Calu3 (cell line): Measurements from ENCODE around the gene MZB1. TPM values are rescaled to one million over a fixed set of nuclear protein-coding genes. Genes with fewer than 3 reads are reported as not detected.
A peak's percentile ranks its signal among the peaks of the same experiment; 100 is the strongest.

ENCODE experiments used
- BruUV-seq: library from RNA; stranded (reverse); fragments of 400-500 nt; replicated peaks from 2 replicates; lab custom pipeline; 2021; lab: Mats Ljungman, UMichigan
- CTCF ChIA-PET: fragments of 300-600 bp; sonication (Branson Sonifier 250); formaldehyde crosslinking; loops from one replicate; lab custom pipeline; 2022; ENCODE audit warnings: antibody characterized with exemption; lab: Charles Lee
- DNase-seq: peaks from one replicate; pipeline ENCODE4 v3.0.0; 2022
- H3K27ac Mint-ChIP-seq: one replicate; pipeline ENCODE4 v1.8.0; 2022; ENCODE audit warnings: mixed read lengths; ENCODE audit not compliant: unreplicated experiment
- H3K27me3 Mint-ChIP-seq: one replicate; pipeline ENCODE4 v1.8.0; 2022; ENCODE audit warnings: mixed read lengths; ENCODE audit not compliant: unreplicated experiment
- H3K36me3 Mint-ChIP-seq: one replicate; pipeline ENCODE4 v1.8.0; 2022; ENCODE audit warnings: mild to moderate bottlenecking, moderate library complexity, mixed read lengths; ENCODE audit not compliant: insufficient read depth, unreplicated experiment
- H3K4me1 Mint-ChIP-seq: one replicate; pipeline ENCODE4 v1.8.0; 2022; ENCODE audit warnings: mild to moderate bottlenecking, low read depth, mixed read lengths; ENCODE audit not compliant: unreplicated experiment
- H3K4me3 Mint-ChIP-seq: one replicate; pipeline ENCODE4 v1.8.0; 2022; ENCODE audit warnings: mild to moderate bottlenecking, low read depth, moderate library complexity, mixed read lengths; ENCODE audit not compliant: unreplicated experiment
- H3K9me3 Mint-ChIP-seq: one replicate; pipeline ENCODE4 v1.8.0; 2022; ENCODE audit warnings: low read depth, mixed read lengths; ENCODE audit not compliant: unreplicated experiment
- intact Hi-C: fragments of 100-400 bp; cut with micrococcal nuclease; formaldehyde crosslinking; loops from one replicate; pipeline ENCODE4 v1.10.0; 2022; ENCODE audit not compliant: unreplicated experiment
- total RNA-seq: library from RNA; stranded (reverse); gene quantifications from 2 replicates; pipeline ENCODE4 v1.2.3, GENCODE V29; 2022
- TF ChIP-seq, protein P1 (sequence below): fragments of 200-600 bp; IDR thresholded peaks from one replicate; pipeline ENCODE4 v1.8.0; 2022; ENCODE audit warnings: antibody characterized with exemption; ENCODE audit not compliant: unreplicated experiment

MZB1 gene
- total RNA-seq, 1 experiment from 2014 or later: not detected

DNA sequence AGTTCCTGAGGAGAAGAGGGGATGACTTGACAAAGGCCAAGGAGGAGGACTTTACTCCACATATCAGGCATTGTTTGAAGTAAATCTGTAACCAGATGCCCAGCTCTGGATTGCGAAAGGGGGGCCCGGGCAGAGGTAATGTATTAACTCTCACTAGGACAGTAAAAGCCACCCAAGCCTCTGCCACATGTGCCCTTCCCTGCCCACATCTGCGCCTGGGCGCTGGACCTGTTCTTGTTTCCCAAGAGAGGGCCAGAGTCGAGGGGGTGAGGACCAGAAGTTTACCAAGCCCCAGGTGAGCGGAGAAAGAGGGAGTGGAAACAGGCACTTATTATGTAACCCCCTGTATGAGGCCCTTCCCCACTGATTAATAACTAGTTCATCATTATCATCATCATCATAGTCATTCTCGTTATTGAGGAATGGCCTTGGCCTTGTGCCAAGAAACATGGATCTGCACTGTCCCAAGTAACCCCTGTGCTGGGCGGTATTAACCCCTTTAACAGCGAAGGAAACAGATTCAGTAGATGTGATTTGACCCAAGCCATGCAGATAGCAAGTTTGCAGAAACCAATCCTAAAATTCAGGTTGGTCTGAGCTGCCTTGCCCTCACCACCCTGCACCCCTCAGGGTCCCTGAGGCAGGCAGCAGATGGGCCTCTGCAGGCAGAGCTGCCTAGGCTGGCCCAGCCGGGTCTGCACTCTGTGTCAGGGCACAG, 6.3 kb downstream of the MZB1 start, which contains the start of gene SLC23A1:
TSS of gene SLC23A1 (minus strand) at position 23 of the 718 bp plus-strand sequence. CDS start 44 bp downstream, outside the sequence.
- H3K27ac Mint-ChIP-seq: peak within 1 kb of the TSS; percentile 59
- H3K9me3 Mint-ChIP-seq: no peaks in the 10 kb centered on the region
- H3K27me3 Mint-ChIP-seq: no peaks in the 10 kb centered on the region
- intact Hi-C loops: no loop called here
- H3K4me1 Mint-ChIP-seq: peaks cover 29% of the 10 kb centered on the region
- H3K4me3 Mint-ChIP-seq: peak within 1 kb of the TSS; percentile 9
- peak; percentile 75 for DNase-seq
- no TSS peak for BruUV-seq
- H3K36me3 Mint-ChIP-seq: peaks cover 6% of the 10 kb centered on the region
- TF ChIP-seq, protein P1, sequence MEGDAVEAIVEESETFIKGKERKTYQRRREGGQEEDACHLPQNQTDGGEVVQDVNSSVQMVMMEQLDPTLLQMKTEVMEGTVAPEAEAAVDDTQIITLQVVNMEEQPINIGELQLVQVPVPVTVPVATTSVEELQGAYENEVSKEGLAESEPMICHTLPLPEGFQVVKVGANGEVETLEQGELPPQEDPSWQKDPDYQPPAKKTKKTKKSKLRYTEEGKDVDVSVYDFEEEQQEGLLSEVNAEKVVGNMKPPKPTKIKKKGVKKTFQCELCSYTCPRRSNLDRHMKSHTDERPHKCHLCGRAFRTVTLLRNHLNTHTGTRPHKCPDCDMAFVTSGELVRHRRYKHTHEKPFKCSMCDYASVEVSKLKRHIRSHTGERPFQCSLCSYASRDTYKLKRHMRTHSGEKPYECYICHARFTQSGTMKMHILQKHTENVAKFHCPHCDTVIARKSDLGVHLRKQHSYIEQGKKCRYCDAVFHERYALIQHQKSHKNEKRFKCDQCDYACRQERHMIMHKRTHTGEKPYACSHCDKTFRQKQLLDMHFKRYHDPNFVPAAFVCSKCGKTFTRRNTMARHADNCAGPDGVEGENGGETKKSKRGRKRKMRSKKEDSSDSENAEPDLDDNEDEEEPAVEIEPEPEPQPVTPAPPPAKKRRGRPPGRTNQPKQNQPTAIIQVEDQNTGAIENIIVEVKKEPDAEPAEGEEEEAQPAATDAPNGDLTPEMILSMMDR: no peak
- CTCF ChIA-PET: interaction anchor here (0.6 kb wide), 1 partner anchor 9 kb away, joined by 8 read pairs; no protein-coding TSS in a partner anchor

GRCh38 chr5:139382807-139383206, 6.9 kb downstream of the MZB1 start:
- H3K9me3 Mint-ChIP-seq: no peaks in the 10 kb centered on the region
- TF ChIP-seq, protein P1: no peak
- H3K36me3 Mint-ChIP-seq: peaks cover 6% of the 10 kb centered on the region
- intact Hi-C loops: no loop called here
- H3K27me3 Mint-ChIP-seq: no peaks in the 10 kb centered on the region
- BruUV-seq: no TSS peak
- no peak overlapping the region for H3K4me3 Mint-ChIP-seq
- CTCF ChIA-PET: interaction anchor here (0.6 kb wide), 1 partner anchor 8 kb away, joined by 8 read pairs; no protein-coding TSS in a partner anchor
- no peak for DNase-seq
- H3K27ac Mint-ChIP-seq: no peak overlapping the region
- peaks cover 29% of the 10 kb centered on the region for H3K4me1 Mint-ChIP-seq

DNA sequence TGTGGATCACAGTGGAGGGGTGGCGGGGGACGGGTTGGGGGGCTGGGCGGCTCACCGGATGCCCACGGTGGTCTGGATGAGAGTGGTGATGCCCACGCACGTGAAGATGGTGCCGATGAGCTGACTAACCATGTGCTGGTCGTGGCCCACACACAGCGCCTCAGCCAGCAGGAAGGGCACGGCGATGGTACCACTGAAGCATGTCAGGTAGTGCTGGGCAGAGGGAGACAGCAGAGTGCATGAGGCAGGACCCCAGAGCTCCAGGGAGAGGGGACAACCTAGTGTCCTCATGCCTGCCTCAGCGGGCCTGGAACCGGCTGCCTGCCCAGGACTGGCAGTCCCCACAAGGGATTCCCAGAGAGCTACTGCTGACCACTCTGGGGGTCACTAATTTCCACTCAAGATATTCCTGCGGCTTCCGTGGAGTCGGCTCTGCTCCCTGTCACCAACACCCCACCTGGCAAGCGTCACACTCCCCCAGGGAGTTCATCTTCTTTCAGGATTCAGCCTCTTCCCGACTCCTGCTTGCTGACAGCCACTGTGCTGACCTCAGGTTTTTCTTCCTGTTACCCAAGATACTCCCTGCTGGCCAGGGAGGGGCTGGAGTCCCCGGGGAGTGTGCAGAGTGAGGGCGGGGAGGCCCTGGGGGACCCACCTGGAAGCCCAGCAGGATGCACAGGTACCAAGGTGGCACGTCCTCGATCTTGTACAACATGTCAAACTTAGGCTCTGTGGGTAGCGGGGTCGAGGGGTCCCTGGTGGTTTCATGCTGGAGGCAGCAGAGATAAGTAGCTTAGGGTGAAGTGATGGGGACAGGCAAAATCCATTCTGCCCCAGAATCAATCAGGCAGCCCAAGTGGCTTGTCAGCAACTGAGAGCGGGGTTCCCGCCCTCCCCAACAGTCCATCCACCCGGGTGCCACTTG, 7.6 kb downstream of the MZB1 start:
- Mint-ChIP-seq H3K27ac (peak overlapping the region; percentile 34), H3K9me3 (no peaks in the 10 kb centered on the region), H3K27me3 (no peaks in the 10 kb centered on the region), H3K4me3 (no peak overlapping the region), H3K4me1 (peaks cover 29% of the 10 kb centered on the region), H3K36me3 (peaks cover 6% of the 10 kb centered on the region)
- intact Hi-C loops: no loop called here
- no peak for DNase-seq
- CTCF ChIA-PET: no interaction called here
- no TSS peak for BruUV-seq
- TF ChIP-seq, protein P1: no peak

GRCh38 chr5:139379626-139380449, 9.9 kb downstream of the MZB1 start:
- intact Hi-C loops: no loop called here
- CTCF ChIA-PET: no interaction called here
- BruUV-seq: no TSS peak
- no peaks in the 10 kb centered on the region for H3K9me3 Mint-ChIP-seq
- H3K4me3 Mint-ChIP-seq: no peak overlapping the region
- no peak for DNase-seq
- H3K27ac Mint-ChIP-seq: no peak overlapping the region
- peaks cover 6% of the 10 kb centered on the region for H3K36me3 Mint-ChIP-seq
- TF ChIP-seq, protein P1: no peak
- peaks cover 19% of the 10 kb centered on the region for H3K4me1 Mint-ChIP-seq
- no peaks in the 10 kb centered on the region for H3K27me3 Mint-ChIP-seq
